Uterus (tissue), 4 donors: Measurements from ENCODE around the gene RASA3. TPM values are rescaled to one million over a fixed set of nuclear protein-coding genes. Genes with fewer than 3 reads are reported as not detected.

Experiments
- DNase-seq, 2 donors: peaks; one replicate each; pipeline ENCODE4 v3.0.0-alpha.2; 2019 to 2020
- H3K27ac ChIP-seq, 2 donors: fragments of 200-600 bp; sonication (generic); 1 replicate in 1 of 2; 2 replicates in 1 of 2; pipeline ENCODE4 v1.5.1; 2016 to 2018
- H3K27me3 ChIP-seq, 2 donors: fragments of 200-600 bp; sonication (generic); one replicate each; pipeline ENCODE4 v1.5.1; 2018 to 2019; ENCODE audit warnings: control low read depth in 1 of 2
- H3K36me3 ChIP-seq, 2 donors: fragments of 200-600 bp; sonication (generic); one replicate each; pipeline ENCODE4 v1.5.1; 2019; ENCODE audit warnings: control low read depth in 1 of 2
- H3K4me1 ChIP-seq, 2 donors: fragments of 200-600 bp; sonication (generic); one replicate each; pipeline ENCODE4 v1.5.1; 2018 to 2019; ENCODE audit warnings: control low read depth in 1 of 2
- H3K4me3 ChIP-seq, 2 donors: fragments of 200-600 bp; sonication (generic); 1 replicate in 1 of 2; 2 replicates in 1 of 2; pipeline ENCODE4 v1.5.1; 2018 to 2019; ENCODE audit warnings: mild to moderate bottlenecking in 1 of 2
- H3K9me3 ChIP-seq, 2 donors: fragments of 200-600 bp; sonication (generic); one replicate each; pipeline ENCODE4 v1.5.1; 2019; ENCODE audit warnings: control low read depth in 1 of 2
- CTCF ChIP-seq, 4 experiments: fragments of 200-600 bp in 2 of 4; fragments of 450-650 bp in 2 of 4; sonication (generic) in 2 of 4; IDR thresholded peaks; one replicate each; pipeline ENCODE4 v1.5.1; 2016 to 2019; ENCODE audit warnings: antibody characterized with exemption in 4 of 4, mild to moderate bottlenecking in 2 of 4, moderate library complexity in 1 of 4
- POLR2A ChIP-seq, 2 donors: fragments of 450-650 bp; IDR thresholded peaks; one replicate each; pipeline ENCODE4 v1.6.1; 2016; ENCODE audit warnings: antibody characterized with exemption in 2 of 2, mild to moderate bottlenecking in 1 of 2, moderate library complexity in 1 of 2
- intact Hi-C: fragments of 100-400 bp; cut with DNase I; formaldehyde crosslinking; loops from one replicate; pipeline ENCODE4 v1.15.1; 2023; ENCODE audit warnings: low total_unique reads
- total RNA-seq, 4 donors: library from RNA; depleted of rRNA in 3 of 4; stranded (reverse); fragments of >200 nt in 3 of 4; gene quantifications; one replicate each; pipeline versions ENCODE4 v1.1.0 to v1.2.4, GENCODE V29; 2014 to 2023
- donor health status: DM: yes; HTN: yes; CAD: no.

Gene RASA3
- total RNA-seq, 4 donors from 2014 or later: 8.5 to 31.6 (median 17.2) TPM

- peak overlapping the region; percentile 35 for H3K4me3 ChIP-seq
- DNase-seq: peak; percentile 58 to 64
- no peaks in the 10 kb centered on the region for H3K27me3 ChIP-seq
- intact Hi-C loops: loop anchor here (5.0 kb wide), 1 partner anchor 53 kb away; no protein-coding TSS in a partner anchor
- no peaks in the 10 kb centered on the region for H3K36me3 ChIP-seq
- no peaks in the 10 kb centered on the region for H3K9me3 ChIP-seq
- TF ChIP-seq CTCF (IDR thresholded peaks at IDR 0.05) (no peak), POLR2A (IDR thresholded peaks at IDR 0.05) (no peak)
- H3K4me1 ChIP-seq: peaks cover 17 to 28% of the 10 kb centered on the region in 2 donors
- H3K27ac ChIP-seq: peak overlapping the region; percentile 96 to 98
Measured at GRCh38 chr13:114064450-114065140, 67.8 kb downstream of the RASA3 start.

- H3K36me3 ChIP-seq: no peaks in the 10 kb centered on the region
- intact Hi-C loops: no loop called here
- DNase-seq: peak; percentile 75 to 76
- peak overlapping the region; percentile 96 to 98 for H3K27ac ChIP-seq
- peak in 1 of 4 experiments; percentile 4 for TF ChIP-seq CTCF (IDR thresholded peaks at IDR 0.05)
- peak in 1 of 2 donors; percentile 40 for TF ChIP-seq POLR2A (IDR thresholded peaks at IDR 0.05)
- no peaks in the 10 kb centered on the region for H3K9me3 ChIP-seq
- H3K4me1 ChIP-seq: peaks cover 17 to 28% of the 10 kb centered on the region in 2 donors
- H3K4me3 ChIP-seq: peak overlapping the region; percentile 35
- H3K27me3 ChIP-seq: no peaks in the 10 kb centered on the region
Measured at GRCh38 chr13:114063545-114064449, 68.6 kb downstream of the RASA3 start.

GRCh38 chr13:114062754-114063153 lies 69.7 kb downstream of the RASA3 start:
- Histone ChIP-seq H3K27me3 (no peaks in the 10 kb centered on the region), H3K36me3 (no peaks in the 10 kb centered on the region), H3K9me3 (no peaks in the 10 kb centered on the region), H3K4me3 (no peak overlapping the region), H3K27ac (peak overlapping the region; percentile 96 to 98), H3K4me1 (peaks cover 10 to 28% of the 10 kb centered on the region in 2 donors)
- intact Hi-C loops: no loop called here
- no peak for DNase-seq
- TF ChIP-seq POLR2A (IDR thresholded peaks at IDR 0.05): no peak
- no peak for TF ChIP-seq CTCF (IDR thresholded peaks at IDR 0.05)

DNA sequence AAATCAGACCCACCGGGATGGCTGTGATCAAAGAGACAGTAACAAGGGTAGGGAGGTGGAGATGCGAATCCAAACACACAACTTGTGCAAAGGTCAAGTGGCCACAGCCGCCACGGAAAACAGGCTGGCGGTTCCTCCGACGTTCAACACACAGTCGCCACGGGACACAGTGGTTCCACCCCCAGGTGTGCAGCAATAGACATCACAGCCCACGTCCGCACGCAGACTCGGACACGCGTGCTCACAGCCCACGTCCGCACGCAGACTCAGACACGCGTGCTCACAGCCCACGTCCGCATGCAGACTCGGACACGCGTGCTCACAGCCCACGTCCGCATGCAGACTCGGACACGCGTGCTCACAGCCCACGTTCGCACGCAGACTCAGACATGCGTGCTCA lies 70.1 kb downstream of the RASA3 start:
- H3K4me1 ChIP-seq: peaks cover 10 to 28% of the 10 kb centered on the region in 2 donors
- intact Hi-C loops: no loop called here
- no peak for TF ChIP-seq CTCF (IDR thresholded peaks at IDR 0.05)
- TF ChIP-seq POLR2A (IDR thresholded peaks at IDR 0.05): no peak
- peak overlapping the region; percentile 96 to 98 for H3K27ac ChIP-seq
- DNase-seq: no peak
- no peak overlapping the region for H3K4me3 ChIP-seq
- H3K9me3 ChIP-seq: no peaks in the 10 kb centered on the region
- H3K27me3 ChIP-seq: no peaks in the 10 kb centered on the region
- no peaks in the 10 kb centered on the region for H3K36me3 ChIP-seq

DNA sequence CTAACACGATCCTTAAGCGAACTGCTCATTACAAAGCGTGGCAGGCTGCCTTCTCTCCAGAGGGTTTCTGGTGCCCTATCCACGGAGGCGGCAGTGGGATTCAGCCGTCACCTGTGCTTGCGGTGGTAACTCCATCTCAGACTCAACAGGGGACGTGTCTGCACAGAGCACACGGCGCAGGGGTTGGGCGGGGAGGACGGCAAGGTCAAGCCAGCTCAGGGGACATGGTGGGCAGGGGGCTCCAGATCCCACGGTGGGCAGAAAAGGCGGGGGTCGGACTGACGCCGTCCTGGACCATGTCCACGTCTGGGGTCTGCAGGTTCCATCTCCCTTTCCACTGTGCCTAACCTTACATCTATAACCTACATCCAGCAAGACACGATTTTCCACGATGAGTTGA lies 70.7 kb downstream of the RASA3 start:
- TF ChIP-seq CTCF (IDR thresholded peaks at IDR 0.05): no peak
- no peak for TF ChIP-seq POLR2A (IDR thresholded peaks at IDR 0.05)
- H3K27ac ChIP-seq: no peak overlapping the region
- H3K4me3 ChIP-seq: no peak overlapping the region
- no peaks in the 10 kb centered on the region for H3K9me3 ChIP-seq
- peaks cover 10 to 22% of the 10 kb centered on the region in 2 donors for H3K4me1 ChIP-seq
- no peaks in the 10 kb centered on the region for H3K27me3 ChIP-seq
- intact Hi-C loops: no loop called here
- H3K36me3 ChIP-seq: no peaks in the 10 kb centered on the region
- no peak for DNase-seq
